Ecto neural progenitor cell (in vitro differentiated cells): ENCODE results near the gene CEP72.
"Not testable (repeated sequence)": the region's sequence is repeated elsewhere in the genome, so short reads cannot be mapped to it uniquely, and the experiment has no call there.

Source experiments
- DNase-seq: peaks from one replicate; pipeline ENCODE4 v3.0.0-alpha.2; 2018; ENCODE audit warnings: low spot score

CEP72 gene

GRCh38 chr5:611731-612486 is at the start of gene CEP72:
CEP72 (plus strand) TSS chr5:612340; CDS start chr5:612362, 22 bp downstream.
- DNase-seq, result peak; percentile 97

GRCh38 chr5:565782-566440 is 46.2 kb upstream of the CEP72 start:
- no peak for DNase-seq

- DNase-seq, result no peak
Measured at GRCh38 chr5:566636-567309, 45.4 kb upstream of the CEP72 start.

GRCh38 chr5:567664-568060 is 44.5 kb upstream of the CEP72 start:
- no peak for DNase-seq

- DNase-seq, result no peak
Measured at GRCh38 chr5:568061-568781, 43.9 kb upstream of the CEP72 start.

GRCh38 chr5:568809-569208 is 43.3 kb upstream of the CEP72 start:
- no peak for DNase-seq

- no peak for DNase-seq
Measured at GRCh38 chr5:569358-569867, 42.7 kb upstream of the CEP72 start.

- DNase-seq, result no peak
Measured at GRCh38 chr5:569868-570361, 42.2 kb upstream of the CEP72 start.

GRCh38 chr5:570446-570845 is 41.7 kb upstream of the CEP72 start:
- no peak for DNase-seq

- DNase-seq, result no peak
Measured at GRCh38 chr5:570886-571285, 41.3 kb upstream of the CEP72 start.

GRCh38 chr5:571791-572190 is 40.3 kb upstream of the CEP72 start:
- DNase-seq, result no peak

GRCh38 chr5:572398-573019 is 39.6 kb upstream of the CEP72 start:
- DNase-seq, result peak; percentile 37

- DNase-seq, result no peak
Measured at GRCh38 chr5:573206-573605, 38.9 kb upstream of the CEP72 start.

GRCh38 chr5:573976-574375 is 38.2 kb upstream of the CEP72 start:
- peak; percentile 43 for DNase-seq

GRCh38 chr5:574906-575305 is 37.2 kb upstream of the CEP72 start:
- DNase-seq, result no peak

- DNase-seq, result no peak
Measured at GRCh38 chr5:575636-576035, 36.5 kb upstream of the CEP72 start.

- not testable (repeated sequence) for DNase-seq
Measured at GRCh38 chr5:577214-577613, 34.9 kb upstream of the CEP72 start.

- DNase-seq, result no peak
Measured at GRCh38 chr5:577800-578199, 34.3 kb upstream of the CEP72 start.

GRCh38 chr5:579211-579610 is 32.9 kb upstream of the CEP72 start:
- no peak for DNase-seq

GRCh38 chr5:579746-580366 is 32.3 kb upstream of the CEP72 start:
- no peak for DNase-seq

GRCh38 chr5:580436-580835 is 31.7 kb upstream of the CEP72 start:
- DNase-seq, result no peak
